HCEC 1CT (cell line): ENCODE measurements around the gene PHLDA3.
A peak's percentile ranks its signal among the peaks of the same experiment; 100 is the strongest.
"Not testable (repeated sequence)": the region's sequence is repeated elsewhere in the genome, so short reads cannot be mapped to it uniquely, and the experiment has no call there.

Experiments
- DNase-seq: peaks from one replicate; pipeline ENCODE4 v3.0.0-alpha.2; 2017

The PHLDA3 gene

DNA sequence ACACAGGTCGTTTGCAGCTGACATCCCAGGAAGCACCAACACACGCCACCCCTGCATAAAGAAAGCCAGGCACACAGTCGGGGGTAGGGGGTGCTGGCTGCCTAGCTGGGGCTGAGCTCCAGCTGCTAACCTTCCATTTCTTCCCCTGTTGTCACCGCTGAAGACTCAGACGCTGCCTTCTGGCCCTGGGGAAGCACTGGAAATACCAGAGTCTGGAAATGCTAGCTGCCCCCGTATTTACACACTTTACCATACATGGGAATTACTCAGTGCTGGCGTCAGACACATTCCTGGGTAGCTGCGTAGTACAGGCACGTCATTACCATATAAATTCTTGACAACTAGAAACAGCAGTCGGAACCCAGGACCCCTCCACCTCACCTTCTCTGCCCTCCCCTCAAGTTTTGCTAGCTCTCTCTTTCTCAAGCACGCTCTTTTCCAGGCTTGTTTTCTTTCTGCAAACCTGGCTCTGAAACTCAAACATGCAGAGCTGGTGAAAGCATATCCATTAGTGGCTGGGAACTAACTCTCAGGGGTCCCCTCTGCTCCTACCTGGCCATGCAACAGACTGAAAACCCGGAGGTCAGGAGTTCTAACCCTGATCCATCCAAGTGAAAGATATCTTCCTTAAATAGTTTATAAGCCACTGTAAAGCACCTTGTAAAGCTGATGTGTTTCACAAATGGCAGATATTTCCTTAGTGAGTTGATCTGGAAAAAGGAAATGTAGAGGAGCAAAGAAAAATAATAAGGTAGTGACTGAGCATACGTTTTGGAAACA, 34.6 kb upstream of the PHLDA3 start:
- peak; percentile 98 for DNase-seq

DNA sequence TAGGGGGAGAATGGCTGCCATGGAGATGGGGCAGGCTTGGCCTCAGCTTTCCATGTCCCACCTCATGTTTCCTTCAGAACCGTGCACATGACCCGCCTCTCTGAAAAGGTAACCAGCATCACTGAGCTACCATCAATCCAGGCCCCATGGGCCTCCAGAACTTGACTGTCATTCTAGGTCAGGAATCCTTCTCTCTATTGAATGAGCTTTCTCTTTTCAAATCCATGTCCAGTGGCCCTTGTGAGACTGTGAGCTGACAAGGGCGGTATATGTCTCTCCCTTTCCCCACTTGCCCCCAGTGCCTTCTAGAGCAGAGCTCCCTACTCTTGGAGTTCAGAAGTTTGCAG, 33.5 kb upstream of the PHLDA3 start:
- no peak for DNase-seq

DNA sequence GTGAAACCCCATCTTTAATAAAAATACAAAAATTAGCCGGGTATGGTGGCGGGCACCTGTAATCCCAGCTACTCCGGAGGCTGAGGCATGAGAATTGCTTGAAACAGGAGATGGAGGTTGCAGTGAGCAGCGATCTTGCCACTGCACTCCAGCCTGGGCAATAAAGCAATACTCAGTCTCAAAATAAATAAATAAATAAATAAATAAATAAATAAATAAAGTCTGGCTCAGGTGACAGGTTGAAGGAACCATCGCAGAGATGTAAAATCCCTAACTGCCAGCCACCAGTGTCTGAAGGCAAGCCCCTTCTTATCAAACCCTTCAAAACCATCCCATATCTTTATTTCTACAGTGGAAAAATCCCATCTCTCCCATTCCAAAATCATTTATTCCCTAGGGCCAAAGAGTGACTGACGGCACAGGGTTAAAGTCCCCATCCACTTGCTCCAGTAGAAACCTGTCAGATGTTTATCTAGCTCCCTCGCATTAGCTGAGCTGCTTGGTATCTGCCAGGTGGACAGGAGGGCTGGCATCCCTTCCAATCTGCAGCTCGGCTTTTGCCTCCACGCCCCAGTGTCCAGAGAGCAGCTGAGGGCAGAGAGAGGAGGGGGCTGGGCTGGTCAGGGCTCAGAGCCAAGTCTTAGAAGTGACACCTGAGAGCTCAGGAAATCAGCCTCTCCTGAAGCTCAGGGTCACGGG, 33.0 kb upstream of the PHLDA3 start:
- DNase-seq = no peak

DNA sequence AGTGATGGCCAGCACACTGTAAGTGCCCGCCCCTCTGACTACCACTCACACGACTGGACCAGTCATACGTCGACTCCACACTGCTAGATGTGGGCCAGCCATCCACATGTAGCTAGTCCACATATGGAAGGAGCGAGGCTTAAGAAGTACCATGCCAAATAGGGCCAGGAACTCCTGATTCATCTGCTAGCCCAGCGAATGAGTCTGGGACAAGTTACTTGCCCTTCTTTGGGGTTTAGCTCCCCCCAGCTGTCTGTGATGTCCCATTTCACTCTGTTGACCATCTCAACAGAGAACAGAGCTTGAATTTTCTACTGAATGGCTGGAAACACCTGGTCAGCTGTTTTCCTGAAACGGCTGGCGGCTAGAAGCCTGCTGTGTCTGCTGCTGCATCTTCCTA, 32.2 kb upstream of the PHLDA3 start:
- peak; percentile 61 for DNase-seq

DNA sequence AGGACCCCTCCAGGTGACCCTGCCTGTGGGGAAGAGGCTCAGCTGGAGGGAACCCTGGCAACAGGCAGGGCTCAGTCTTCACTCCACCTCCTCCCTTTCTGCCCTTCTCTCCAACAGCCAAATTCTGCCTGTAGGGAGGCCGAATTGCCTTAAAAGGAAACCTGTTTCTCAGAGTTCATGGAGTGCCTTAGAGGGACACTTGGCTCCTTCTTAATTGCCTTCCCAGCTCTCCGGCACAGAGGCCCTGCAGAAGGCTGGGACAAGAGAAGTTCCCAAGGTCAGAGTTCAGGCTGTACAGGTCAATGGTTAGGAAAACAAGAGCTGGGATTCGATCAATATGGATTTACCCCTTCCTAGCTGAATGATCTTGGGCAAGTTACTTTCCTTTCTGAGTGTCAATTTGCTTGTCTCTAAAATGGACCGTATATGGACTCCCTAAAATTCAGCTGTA, 31.7 kb upstream of the PHLDA3 start:
- DNase-seq = no peak

DNA sequence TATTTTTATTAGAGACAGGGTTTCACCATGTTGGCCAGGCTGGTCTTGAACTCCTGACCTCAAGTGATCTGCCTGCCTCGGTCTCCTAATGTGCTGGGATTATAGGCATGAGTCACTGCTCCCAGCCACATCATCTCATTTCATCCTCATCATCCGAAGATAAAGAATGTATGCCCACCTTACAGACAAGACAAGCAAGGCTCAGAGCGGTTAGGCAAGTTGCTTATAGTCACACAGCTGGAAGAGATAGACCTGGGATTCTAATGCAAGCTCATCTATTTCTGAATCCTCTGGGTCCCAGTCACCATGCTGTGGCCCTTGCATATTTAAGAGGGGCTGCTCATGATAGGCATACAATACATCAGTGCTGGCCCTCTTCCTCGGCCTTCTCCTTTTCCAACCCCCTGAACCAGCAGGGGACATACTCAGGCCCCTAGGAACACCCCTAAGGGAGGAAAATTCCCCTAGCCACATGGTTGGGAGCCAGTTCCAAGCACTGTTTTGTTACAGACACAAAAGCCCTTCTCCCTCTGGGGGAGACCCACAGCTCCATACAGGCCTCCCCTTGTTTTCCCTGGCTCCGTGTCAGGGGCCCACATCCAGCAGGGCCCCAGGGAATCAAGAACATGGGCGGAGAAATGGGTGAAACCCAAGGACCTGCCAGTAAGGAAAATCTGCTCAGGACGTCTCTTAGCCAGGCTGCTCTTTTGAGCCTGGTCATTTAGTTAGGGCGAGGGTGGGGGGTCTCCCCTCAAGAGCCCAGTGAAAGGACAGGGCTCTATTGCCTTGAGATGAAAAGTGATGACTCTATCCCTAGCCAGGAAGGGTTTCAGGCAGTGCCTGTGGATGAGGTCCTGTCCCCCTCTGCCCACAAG, 31.0 kb upstream of the PHLDA3 start:
- no peak for DNase-seq

DNA sequence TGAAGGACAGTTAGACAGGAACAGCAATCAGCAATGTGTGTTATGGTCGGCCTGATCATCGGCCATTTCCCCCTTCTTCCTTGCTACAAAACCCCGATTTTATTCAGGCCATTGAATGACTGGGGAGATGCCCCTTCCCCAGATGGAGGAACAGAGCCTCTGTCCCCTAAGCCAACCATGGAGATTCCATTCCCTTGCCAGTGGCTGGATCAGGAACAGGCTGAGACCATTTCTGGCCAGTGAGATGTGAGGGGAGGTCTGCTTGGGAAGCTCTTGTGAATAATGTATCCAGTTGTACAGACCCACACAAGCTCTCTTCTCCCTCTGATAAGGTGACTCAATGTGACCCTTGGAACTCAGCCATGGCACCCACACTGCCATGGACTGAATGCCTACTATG, 30.2 kb upstream of the PHLDA3 start:
- no peak for DNase-seq

DNA sequence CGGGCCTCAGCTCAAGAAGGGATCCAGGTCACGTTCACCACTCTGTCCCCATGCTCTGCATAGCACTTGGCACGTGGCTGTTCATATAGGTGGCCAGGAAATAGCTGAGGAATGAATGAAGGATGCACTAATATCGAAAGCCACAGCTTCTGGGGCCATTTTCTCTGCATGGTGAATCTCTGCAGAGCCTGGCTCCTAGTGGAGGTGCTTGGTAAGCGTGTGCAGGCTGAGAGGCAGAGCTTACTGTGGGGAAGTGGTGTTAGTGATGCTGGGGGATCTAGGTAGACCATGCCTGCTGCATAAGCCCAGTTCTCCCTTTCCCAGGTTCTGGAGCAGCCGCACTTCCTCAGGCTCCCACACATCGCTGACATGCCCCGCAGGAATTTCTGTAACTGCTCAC, 29.6 kb upstream of the PHLDA3 start:
- no peak for DNase-seq

DNA sequence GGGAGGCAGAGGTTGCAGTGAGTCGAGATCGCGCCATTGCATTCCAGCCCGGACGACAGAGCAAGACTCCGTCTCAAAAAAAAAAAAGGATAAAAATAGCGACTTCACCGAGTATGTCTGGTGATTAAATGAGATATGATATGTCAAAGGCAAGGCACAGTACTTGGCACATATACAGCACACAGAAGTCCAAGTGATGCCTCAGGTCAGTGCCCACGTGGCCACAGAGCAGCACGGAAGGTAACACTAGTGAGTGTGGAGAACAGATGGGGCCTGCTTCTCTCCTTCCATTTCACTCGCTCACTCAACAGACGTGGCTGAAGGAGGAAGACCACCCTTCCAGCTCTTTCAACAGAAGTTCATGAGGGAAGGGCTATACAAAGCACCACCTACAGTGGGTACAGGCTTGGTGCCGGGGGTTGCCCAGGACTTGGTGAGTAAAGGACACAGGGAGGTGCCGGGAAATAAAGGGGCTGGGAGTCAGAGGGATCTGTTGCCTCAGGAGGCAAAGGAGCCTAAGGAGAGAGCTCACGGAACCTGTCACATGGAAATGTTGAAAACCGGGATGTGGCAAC, 29.0 kb upstream of the PHLDA3 start:
- no peak for DNase-seq

DNA sequence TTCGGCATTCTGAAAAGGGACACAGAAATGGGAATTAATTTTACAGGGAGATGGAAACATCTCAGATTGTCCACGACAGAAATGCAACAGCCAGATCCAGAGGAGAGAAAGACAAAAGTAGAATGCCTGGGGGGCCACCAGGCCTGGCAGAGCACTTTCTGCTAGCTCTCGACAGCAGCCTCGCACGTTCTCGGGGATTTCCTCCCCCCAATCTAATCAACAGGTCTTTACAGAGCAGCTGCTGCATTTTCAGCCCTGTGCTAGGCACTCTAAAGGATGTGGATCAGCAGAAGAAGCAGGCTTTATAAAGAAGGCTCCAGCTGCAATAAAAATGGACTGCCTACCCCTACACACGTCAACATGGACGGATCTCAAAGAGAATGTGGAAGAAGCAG, 27.3 kb upstream of the PHLDA3 start:
- DNase-seq = no peak

DNA sequence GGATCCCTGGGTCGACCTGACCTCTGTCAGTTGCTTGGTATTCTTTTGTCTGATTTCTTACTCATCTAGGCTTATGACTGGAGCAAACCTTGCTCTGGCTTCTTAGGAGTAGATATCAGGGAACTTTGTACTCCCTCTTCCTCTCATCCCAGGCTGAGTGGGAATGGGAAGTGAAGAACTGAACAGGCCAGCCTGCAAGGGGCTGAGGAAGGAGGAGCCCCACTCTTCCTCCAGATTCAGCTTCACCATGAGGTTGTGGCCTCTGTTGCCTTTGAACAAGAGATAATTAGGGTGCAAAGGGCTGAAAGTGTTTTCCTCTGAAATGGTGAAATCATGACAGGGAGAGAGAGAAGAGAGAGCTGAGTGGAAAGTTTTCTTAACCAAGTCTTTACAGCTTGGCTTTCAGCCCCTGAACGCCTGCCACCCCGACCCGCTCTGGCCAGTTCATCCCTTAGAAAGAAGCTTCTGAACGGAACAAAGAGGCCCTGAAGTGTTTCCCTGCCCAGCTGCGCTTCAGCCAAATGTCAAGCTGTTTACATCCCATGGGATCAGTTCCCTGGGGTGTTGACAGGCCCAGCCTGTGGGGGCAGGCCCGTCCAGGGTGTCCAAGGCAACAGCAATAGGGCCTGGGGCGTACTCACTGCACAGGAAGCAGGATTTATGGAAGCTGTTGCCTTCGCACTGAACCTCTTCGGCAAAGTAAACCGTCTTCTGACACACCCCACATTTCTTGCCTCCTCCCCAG, 26.7 kb upstream of the PHLDA3 start:
- no peak for DNase-seq

DNA sequence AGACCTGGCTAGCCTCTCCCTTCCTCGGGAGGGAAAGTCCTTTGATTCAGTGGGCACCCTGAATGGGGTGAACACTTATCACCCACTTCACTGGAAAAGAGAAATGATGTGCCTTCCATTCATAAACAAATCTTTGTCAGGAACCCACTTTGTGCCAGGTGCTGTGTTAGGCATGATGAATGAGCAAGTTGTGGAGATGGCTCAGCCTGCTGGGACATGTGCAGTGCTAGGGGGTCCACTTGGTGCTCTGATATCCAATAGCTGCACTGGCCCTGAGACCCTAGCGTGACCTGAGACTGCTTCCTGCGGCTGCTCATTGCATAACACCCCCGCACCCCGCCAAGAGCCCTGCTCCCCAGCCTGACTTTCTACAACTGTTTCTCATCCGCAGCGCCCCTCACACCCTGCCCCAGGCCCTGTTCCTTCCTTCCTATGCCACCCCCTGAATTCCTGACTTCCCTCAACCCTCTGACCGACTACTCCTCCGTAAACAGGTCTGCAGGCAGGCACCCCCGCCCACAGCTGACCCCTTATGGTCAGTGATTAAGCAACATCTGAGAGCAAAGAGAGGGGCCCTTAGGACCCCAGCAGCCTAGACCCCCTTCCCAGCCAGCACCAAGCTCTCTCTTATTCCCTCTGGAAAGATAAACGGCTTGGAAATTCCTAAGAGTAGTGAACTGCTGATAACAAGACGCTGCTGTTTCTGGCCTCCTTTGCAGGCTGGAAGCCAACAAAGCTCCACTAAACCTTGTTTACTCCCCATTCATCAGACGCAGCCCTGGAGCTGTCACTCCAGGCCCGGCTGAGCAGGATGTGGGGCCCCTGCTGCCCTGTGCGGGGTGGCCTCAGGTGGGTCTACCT, 25.0 kb upstream of the PHLDA3 start:
- DNase-seq = no peak

DNA sequence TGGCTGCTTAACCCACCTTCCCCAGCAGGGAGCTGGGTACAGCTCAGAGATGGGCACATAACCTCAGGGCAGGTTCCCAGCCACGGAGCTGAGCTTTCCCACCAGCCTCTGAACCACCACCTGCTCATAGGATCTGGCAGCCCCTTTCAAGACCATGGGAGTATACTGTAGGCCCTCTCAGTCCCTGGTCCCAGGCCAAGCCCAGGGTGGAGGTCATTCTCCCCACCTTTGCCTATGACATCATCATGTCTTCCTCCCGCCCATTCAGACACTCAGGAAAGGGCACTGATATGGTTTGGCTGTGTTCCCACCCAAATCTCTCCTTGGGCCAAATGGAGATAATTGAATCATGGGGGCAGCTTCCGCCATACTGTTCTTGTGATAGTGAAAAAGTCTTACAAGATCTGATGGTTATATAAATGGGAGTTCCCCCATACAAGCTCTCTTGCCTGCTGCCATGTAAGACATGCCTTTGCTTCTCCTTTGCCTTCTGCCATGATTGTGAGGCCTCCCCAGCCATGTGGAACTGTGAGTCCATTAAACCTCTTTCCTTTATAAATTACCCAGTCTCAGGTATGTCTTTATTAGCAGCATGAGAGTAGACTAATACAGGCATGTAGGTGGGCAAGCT, 24.2 kb upstream of the PHLDA3 start:
- DNase-seq = not testable (repeated sequence)

DNA sequence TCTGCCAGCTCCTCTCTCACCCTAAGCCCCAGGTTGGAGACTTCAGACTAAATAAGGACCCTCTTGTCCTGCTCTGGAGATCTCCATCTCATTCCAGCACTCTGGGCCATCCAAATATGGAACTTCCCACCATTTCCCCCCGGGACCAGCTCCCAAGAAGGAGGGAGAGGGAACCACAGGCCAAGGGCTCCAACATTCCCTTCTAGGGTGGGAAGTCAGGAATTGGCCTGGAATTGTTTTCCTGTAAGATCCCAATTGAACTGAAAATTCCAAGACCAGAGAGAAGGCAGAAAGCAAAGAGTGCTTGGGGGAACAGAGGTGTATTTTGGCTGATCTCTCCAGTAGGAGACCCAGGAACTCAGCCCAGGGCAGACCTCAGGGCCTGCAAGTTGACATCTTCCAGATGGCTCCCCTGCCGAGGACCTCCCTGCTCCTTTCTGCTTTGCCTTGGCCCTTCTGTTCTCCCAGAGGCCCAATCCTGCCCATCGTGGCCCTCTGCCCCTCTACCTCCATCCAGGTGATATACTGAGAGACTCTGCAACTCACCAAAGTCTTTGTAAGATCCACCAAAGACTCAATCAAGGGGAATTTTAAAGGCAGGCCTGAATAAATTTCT, 23.0 kb upstream of the PHLDA3 start:
- no peak for DNase-seq

DNA sequence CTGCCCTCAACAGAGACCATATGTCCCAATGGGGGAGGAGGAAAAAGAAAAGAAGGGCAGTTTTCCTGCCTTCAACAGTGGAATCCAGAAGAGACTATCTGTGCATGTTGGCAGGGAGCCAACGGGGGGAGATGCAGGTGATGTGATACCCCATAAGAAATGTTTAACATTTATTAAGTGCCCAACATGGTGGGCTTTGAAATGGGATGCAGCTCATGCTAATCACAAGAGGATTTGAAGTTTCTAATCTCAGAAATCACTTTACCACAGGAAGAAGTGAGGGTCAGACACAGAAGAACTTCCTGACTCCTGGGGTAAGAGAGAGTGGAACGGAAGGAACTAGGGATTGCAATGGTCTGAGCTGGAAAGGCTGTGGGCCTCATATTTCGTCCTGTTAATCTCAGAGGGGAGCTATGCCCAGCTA, 21.7 kb upstream of the PHLDA3 start:
- peak; percentile 71 for DNase-seq

DNA sequence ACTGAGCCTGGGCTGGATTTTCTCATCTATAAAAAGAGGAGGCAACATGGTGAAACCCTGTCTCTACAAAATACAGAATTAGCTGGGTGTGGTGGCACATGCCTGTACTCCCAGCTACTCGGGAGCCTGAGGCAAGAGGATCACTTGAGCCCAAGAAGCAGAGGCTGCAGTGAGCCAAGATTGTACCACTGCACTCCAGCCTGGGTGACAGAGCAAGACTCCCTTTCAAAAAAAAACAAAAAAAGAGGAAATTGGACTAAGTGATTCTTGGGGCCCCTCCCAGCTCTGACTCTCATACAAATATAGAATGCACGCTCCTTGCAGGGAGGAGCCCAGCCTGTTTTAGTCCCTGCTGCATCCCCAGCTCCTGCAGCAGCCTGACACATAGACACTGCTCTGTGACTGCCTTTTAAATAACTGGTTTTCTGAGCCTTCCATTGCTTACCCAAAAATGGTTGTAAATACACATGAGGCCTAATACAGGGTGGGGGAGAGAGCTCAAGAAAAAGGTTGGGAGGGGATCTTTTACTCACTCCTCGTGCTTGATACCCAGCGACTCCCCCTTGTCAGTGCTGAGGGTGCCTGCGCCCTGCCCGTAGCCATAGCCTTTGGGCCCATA, 20.8 kb upstream of the PHLDA3 start:
- no peak for DNase-seq

DNA sequence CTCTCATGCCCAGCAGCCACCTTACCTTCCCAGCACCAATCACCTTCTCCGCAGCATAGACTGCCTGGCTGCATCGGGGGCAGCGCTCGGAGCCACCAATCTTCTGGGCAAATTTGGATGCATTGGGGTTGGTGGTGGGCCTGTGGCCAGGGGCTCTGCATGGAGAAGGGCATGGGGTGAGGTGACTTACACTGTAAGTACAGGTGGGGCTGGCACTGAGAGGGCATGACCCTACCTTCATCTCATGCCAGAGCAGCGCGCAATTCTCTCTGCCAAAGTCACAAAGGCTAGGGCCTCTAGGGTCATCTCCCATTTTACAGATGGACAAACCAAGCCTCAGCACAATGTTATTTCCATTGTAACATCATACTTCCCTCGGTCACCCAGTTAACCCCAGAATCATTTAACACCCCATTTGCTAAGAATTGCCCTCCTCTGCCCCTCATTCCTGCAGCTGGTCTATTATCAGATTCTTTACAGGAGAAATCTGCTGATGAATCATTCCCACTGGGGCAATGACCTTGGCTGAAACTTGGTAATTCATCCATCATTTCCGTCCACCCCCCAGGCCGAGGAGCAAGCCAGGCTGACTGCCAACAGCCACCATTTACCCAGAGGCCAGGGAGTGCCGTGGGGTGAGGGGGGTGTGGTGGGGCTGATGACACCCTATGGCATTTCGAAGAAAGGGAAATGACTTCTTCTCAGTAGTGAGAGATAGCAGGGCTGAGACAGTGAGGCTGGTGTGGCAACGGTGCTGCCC, 20.0 kb upstream of the PHLDA3 start:
- peak; percentile 95 for DNase-seq

DNA sequence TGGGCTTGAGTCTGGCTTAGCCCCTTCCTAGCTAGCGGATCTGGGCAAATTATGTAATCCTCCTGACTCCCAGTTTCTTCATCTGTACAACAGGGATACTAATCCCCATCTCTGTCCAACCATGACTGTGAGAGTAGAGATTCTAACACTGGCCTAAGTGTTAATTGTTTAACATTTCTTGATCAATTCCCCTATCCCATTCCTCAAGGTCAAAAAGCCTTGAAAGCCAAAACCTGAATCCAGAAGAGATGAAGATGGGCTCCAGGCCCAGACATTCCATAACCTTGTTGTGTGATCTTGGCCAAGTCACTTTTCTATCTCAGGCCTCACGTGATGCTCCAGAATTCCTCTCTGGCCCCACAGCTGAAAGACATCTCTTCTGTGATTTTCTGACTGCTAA, 18.8 kb upstream of the PHLDA3 start:
- no peak for DNase-seq

DNA sequence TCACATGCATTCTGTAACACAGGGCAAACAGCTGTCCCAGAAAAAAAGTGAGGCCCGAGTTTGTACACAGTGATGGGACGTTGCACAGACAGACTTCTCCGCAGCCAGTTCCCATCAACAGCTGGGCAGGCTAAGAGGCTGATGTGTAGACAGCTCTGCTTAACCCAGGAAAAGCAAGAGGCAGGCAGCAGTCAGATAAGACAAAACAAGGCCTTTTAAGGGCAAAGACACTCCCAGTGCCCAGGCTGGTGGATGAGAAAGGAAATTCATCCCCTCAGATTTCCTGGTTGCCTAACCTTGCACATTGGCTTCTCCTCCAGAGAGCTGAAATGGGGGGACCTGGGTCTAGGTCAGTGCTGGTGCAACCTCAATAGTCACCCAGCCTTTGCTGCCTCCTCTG, 17.2 kb upstream of the PHLDA3 start:
- DNase-seq = no peak
